Prostate gland (tissue), 2 donors: ENCODE data around the gene DUOX1. TPM values are rescaled to one million over a fixed set of nuclear protein-coding genes. Genes with fewer than 3 reads are reported as not detected.

Source experiments
- DNase-seq: peaks from one replicate; pipeline ENCODE4 v3.0.0-alpha.2; 2019; ENCODE audit warnings: low spot score
- H3K27ac ChIP-seq, 2 donors: fragments of 200-600 bp; sonication (generic); 2 replicates each; pipeline ENCODE4 v1.5.1; 2017 to 2019
- H3K27me3 ChIP-seq: fragments of 200-600 bp; sonication (generic); replicated peaks from 2 replicates; pipeline ENCODE4 v1.5.1; 2019; ENCODE audit not compliant: insufficient read depth
- H3K36me3 ChIP-seq, 2 donors: fragments of 200-600 bp; sonication (generic); 1 replicate in 1 of 2; 2 replicates in 1 of 2; pipeline versions ENCODE4 v1.5.1 to v1.8.1; 2017 to 2019
- H3K4me1 ChIP-seq: fragments of 200-600 bp; sonication (generic); replicated peaks from 2 replicates; pipeline ENCODE4 v1.5.1; 2019
- H3K4me3 ChIP-seq, 2 donors: fragments of 200-600 bp; sonication (generic); 2 replicates each; pipeline ENCODE4 v1.5.1; 2017 to 2019
- H3K9me3 ChIP-seq: fragments of 200-600 bp; sonication (generic); 2 replicates; pipeline ENCODE4 v1.5.1; 2017
- CTCF ChIP-seq, 4 experiments: fragments of 200-600 bp in 2 of 4; fragments of 450-650 bp in 2 of 4; sonication (generic) in 2 of 4; IDR thresholded peaks; 1 replicate in 3 of 4; 2 replicates in 1 of 4; pipeline ENCODE4 v1.5.1; 2016 to 2019; ENCODE audit warnings: antibody characterized with exemption in 4 of 4, mild to moderate bottlenecking in 2 of 4, moderate library complexity in 2 of 4
- POLR2A ChIP-seq: fragments of 450-650 bp; IDR thresholded peaks from one replicate; pipeline ENCODE4 v1.6.1; 2016; ENCODE audit warnings: antibody characterized with exemption, mild to moderate bottlenecking
- POLR2AphosphoS5 ChIP-seq: sonication (generic); formaldehyde crosslinking; IDR thresholded peaks from one replicate; pipeline ENCODE4 v1.6.1; 2017; ENCODE audit warnings: antibody characterized with exemption
- WGBS: methylation state at CpG from one replicate; pipeline ENCODE4 v1.1.5; 2018; 5-methylcytosine and 5-hydroxymethylcytosine counted together
- intact Hi-C: fragments of 100-400 bp; cut with DNase I; formaldehyde crosslinking; loops from one replicate; pipeline ENCODE4 v1.14.2; 2022
- total RNA-seq, 2 donors: library from RNA; depleted of rRNA; stranded (reverse); fragments of >200 nt; gene quantifications; one replicate each; pipeline ENCODE4 v1.1.0, GENCODE V29; 2016

The DUOX1 gene
- total RNA-seq, 2 donors from 2014 or later: 18.4 to 32.1 TPM

- no peaks in the 10 kb centered on the region for H3K9me3 ChIP-seq
- no peaks in the 10 kb centered on the region for H3K27me3 ChIP-seq
- H3K36me3 ChIP-seq: no peaks in the 10 kb centered on the region
- no peak overlapping the region for H3K4me3 ChIP-seq
- intact Hi-C loops: no loop called here
- peaks cover 4% of the 10 kb centered on the region for H3K4me1 ChIP-seq
- no peak overlapping the region for H3K27ac ChIP-seq
- WGBS: 67% methylated on average over 1 of the region's 1 CpG
- no peak for DNase-seq
- TF ChIP-seq CTCF (IDR thresholded peaks at IDR 0.05): no peak
- TF ChIP-seq POLR2A: no peak
- TF ChIP-seq POLR2AphosphoS5: no peak
Measured at GRCh38 chr15:45182996-45183395, 53.2 kb downstream of the DUOX1 start.

GRCh38 chr15:45183511-45183910, 53.7 kb downstream of the DUOX1 start:
- Histone ChIP-seq H3K36me3 (no peaks in the 10 kb centered on the region), H3K9me3 (no peaks in the 10 kb centered on the region), H3K27ac (no peak overlapping the region), H3K27me3 (no peaks in the 10 kb centered on the region), H3K4me3 (no peak overlapping the region), H3K4me1 (peaks cover 4% of the 10 kb centered on the region)
- DNase-seq: no peak
- WGBS: 79% methylated on average over 2 of the region's 2 CpGs
- intact Hi-C loops: no loop called here
- TF ChIP-seq CTCF (IDR thresholded peaks at IDR 0.05) (no peak), POLR2A (no peak), POLR2AphosphoS5 (no peak)

- peaks cover 4% of the 10 kb centered on the region for H3K4me1 ChIP-seq
- H3K27me3 ChIP-seq: no peaks in the 10 kb centered on the region
- TF ChIP-seq POLR2AphosphoS5 (no peak), POLR2A (no peak), CTCF (IDR thresholded peaks at IDR 0.05) (no peak)
- H3K9me3 ChIP-seq: no peaks in the 10 kb centered on the region
- no peak for DNase-seq
- WGBS: 45% methylated on average over 6 of the region's 9 CpGs
- H3K27ac ChIP-seq: no peak overlapping the region
- no peaks in the 10 kb centered on the region for H3K36me3 ChIP-seq
- no peak overlapping the region for H3K4me3 ChIP-seq
- intact Hi-C loops: no loop called here
Measured at GRCh38 chr15:45184562-45185041, 54.8 kb downstream of the DUOX1 start.

- H3K27me3 ChIP-seq: no peaks in the 10 kb centered on the region
- H3K9me3 ChIP-seq: no peaks in the 10 kb centered on the region
- no peak for DNase-seq
- no peaks in the 10 kb centered on the region for H3K36me3 ChIP-seq
- no peak overlapping the region for H3K27ac ChIP-seq
- H3K4me3 ChIP-seq: no peak overlapping the region
- WGBS: 90% methylated on average over 3 of the region's 3 CpGs
- TF ChIP-seq CTCF (IDR thresholded peaks at IDR 0.05) (no peak), POLR2AphosphoS5 (no peak), POLR2A (no peak)
- H3K4me1 ChIP-seq: peaks cover 4% of the 10 kb centered on the region
- intact Hi-C loops: no loop called here
Measured at GRCh38 chr15:45185069-45185779, 55.4 kb downstream of the DUOX1 start.
